Glutamatergic neuron (in vitro differentiated cells): ENCODE data around the gene HOMEZ. TPM values are rescaled to one million over a fixed set of nuclear protein-coding genes. Genes with fewer than 3 reads are reported as not detected.
"Not testable (repeated sequence)": the region's sequence is repeated elsewhere in the genome, so short reads cannot be mapped to it uniquely, and the experiment has no call there.

Experiments used
- DNase-seq: peaks from one replicate; pipeline ENCODE4 v3.0.0; 2022
- H3K27ac Mint-ChIP-seq: one replicate; pipeline ENCODE4 v1.8.0; 2020; ENCODE audit warnings: mild to moderate bottlenecking, mixed read lengths, inconsistent platforms; ENCODE audit not compliant: unreplicated experiment
- H3K27me3 Mint-ChIP-seq: one replicate; pipeline ENCODE4 v1.8.0; 2020; ENCODE audit warnings: mild to moderate bottlenecking, moderate library complexity, mixed read lengths, inconsistent platforms; ENCODE audit not compliant: unreplicated experiment
- H3K36me3 Mint-ChIP-seq: one replicate; pipeline ENCODE4 v1.8.0; 2020; ENCODE audit warnings: mild to moderate bottlenecking, mixed read lengths, inconsistent platforms; ENCODE audit not compliant: unreplicated experiment
- H3K4me1 Mint-ChIP-seq: one replicate; pipeline ENCODE4 v1.8.0; 2020; ENCODE audit warnings: mild to moderate bottlenecking, low read depth, mixed read lengths, inconsistent platforms; ENCODE audit not compliant: unreplicated experiment
- H3K4me3 Mint-ChIP-seq: one replicate; pipeline ENCODE4 v1.8.0; 2020; ENCODE audit warnings: mild to moderate bottlenecking, mixed read lengths, inconsistent platforms; ENCODE audit not compliant: unreplicated experiment
- H3K9me3 Mint-ChIP-seq: one replicate; pipeline ENCODE4 v1.8.0; 2020; ENCODE audit warnings: mild to moderate bottlenecking, moderate library complexity, mixed read lengths, inconsistent platforms; ENCODE audit not compliant: unreplicated experiment
- CTCF ChIP-seq: fragments of 200-600 bp; sonication (generic); IDR thresholded peaks from one replicate; pipeline ENCODE4 v1.5.0; 2021; ENCODE audit not compliant: partially characterized antibody, unreplicated experiment
- total RNA-seq: library from RNA; stranded (reverse); fragmentation: NEBNext Ultra II Directional; extraction: Animal tissue kit (Norgen Biotek cat#: 25700); gene quantifications from one replicate; pipeline ENCODE4 v1.2.1, GENCODE V29; 2021; ENCODE audit not compliant: unreplicated experiment

Gene HOMEZ
- total RNA-seq, 1 donor from 2014 or later, result 12.2 TPM

GRCh38 chr14:23243066-23243465 is 42.9 kb downstream of the HOMEZ start:
- Mint-ChIP-seq H3K36me3 (no peaks in the 10 kb centered on the region), H3K9me3 (no peaks in the 10 kb centered on the region), H3K4me3 (no peak overlapping the region), H3K27ac (no peak overlapping the region), H3K4me1 (peaks cover 5% of the 10 kb centered on the region), H3K27me3 (peaks cover 2% of the 10 kb centered on the region)
- no peak for DNase-seq
- no peak for TF ChIP-seq CTCF

GRCh38 chr14:23242076-23242475 is 43.9 kb downstream of the HOMEZ start:
- H3K4me1 Mint-ChIP-seq, result peaks cover 5% of the 10 kb centered on the region
- no peak overlapping the region for H3K27ac Mint-ChIP-seq
- no peak overlapping the region for H3K4me3 Mint-ChIP-seq
- no peak for TF ChIP-seq CTCF
- DNase-seq, result no peak
- no peaks in the 10 kb centered on the region for H3K9me3 Mint-ChIP-seq
- H3K27me3 Mint-ChIP-seq, result peaks cover 2% of the 10 kb centered on the region
- H3K36me3 Mint-ChIP-seq, result no peaks in the 10 kb centered on the region

- H3K27ac Mint-ChIP-seq, DNase-seq, H3K4me1 Mint-ChIP-seq, H3K36me3 Mint-ChIP-seq, H3K9me3 Mint-ChIP-seq, H3K27me3 Mint-ChIP-seq, H3K4me3 Mint-ChIP-seq: not testable (repeated sequence)
These were observed 44.7 kb downstream of the HOMEZ start for GRCh38 chr14:23241061-23241715.

GRCh38 chr14:23240661-23241060 is 45.3 kb downstream of the HOMEZ start:
- Mint-ChIP-seq H3K27ac (no peak overlapping the region), H3K36me3 (no peaks in the 10 kb centered on the region), H3K27me3 (peaks cover 2% of the 10 kb centered on the region), H3K4me1 (peaks cover 5% of the 10 kb centered on the region), H3K9me3 (no peaks in the 10 kb centered on the region), H3K4me3 (no peak overlapping the region)
- no peak for TF ChIP-seq CTCF
- no peak for DNase-seq

GRCh38 chr14:23237772-23238594 is 47.9 kb downstream of the HOMEZ start, which contains the start of gene RNF212B:
RNF212B (plus strand) TSS chr14:23237936; CDS start chr14:23240346, 2,410 bp downstream.
- Mint-ChIP-seq H3K4me3 (peak within 1 kb of the TSS; percentile 59), H3K36me3 (no peaks in the 10 kb centered on the region), H3K27ac (no peak within 1 kb of the TSS), H3K4me1 (peaks cover 5% of the 10 kb centered on the region), H3K27me3 (no peaks in the 10 kb centered on the region), H3K9me3 (no peaks in the 10 kb centered on the region)
- no peak for TF ChIP-seq CTCF
- peak; percentile 88 for DNase-seq

- H3K4me3 Mint-ChIP-seq, H3K4me1 Mint-ChIP-seq, H3K36me3 Mint-ChIP-seq, H3K27ac Mint-ChIP-seq, H3K27me3 Mint-ChIP-seq, DNase-seq, H3K9me3 Mint-ChIP-seq: not testable (repeated sequence)
These were observed 53.6 kb downstream of the HOMEZ start for GRCh38 chr14:23232241-23232808.
